LNCAP (cell line): ENCODE measurements around the gene BBIP1.

Experiments used
- TF ChIP-seq, protein P1 (sequence below): fragments of 450-650 bp; IDR thresholded peaks from 2 replicates; pipeline ENCODE4 v1.5.1; 2017; ENCODE audit warnings: mild to moderate bottlenecking

BBIP1 gene

DNA sequence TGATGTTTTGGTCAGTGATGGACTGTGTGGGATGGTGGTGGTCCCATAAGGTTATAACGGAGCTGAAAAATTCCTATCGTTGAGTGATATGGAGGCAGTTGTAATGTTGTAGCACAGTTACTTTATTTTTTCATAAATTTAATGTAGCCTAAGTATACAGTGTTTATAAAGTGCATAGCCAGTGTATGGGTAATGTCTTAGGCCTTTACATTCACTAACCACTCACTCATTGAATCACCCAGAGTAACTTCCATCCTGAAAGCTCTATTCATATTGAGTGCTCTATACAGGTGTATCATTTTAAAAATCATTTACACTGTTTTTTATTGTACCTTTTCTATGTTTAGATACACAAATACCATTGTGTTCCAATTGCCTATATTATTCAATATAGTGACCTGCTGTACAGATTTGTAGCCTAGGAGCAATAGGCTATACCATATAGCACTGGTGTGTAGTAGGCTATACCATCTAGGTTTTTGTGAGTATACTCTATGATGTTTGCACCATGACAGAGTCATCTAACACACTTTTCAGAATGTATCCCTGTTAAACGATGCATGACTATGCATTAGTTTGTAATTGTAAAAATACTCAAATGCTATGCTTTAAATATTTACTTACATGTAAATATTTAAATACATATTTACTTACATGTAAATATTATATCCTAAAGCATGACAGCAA lies 26.2 kb downstream of the BBIP1 start:
- TF ChIP-seq, protein P1, sequence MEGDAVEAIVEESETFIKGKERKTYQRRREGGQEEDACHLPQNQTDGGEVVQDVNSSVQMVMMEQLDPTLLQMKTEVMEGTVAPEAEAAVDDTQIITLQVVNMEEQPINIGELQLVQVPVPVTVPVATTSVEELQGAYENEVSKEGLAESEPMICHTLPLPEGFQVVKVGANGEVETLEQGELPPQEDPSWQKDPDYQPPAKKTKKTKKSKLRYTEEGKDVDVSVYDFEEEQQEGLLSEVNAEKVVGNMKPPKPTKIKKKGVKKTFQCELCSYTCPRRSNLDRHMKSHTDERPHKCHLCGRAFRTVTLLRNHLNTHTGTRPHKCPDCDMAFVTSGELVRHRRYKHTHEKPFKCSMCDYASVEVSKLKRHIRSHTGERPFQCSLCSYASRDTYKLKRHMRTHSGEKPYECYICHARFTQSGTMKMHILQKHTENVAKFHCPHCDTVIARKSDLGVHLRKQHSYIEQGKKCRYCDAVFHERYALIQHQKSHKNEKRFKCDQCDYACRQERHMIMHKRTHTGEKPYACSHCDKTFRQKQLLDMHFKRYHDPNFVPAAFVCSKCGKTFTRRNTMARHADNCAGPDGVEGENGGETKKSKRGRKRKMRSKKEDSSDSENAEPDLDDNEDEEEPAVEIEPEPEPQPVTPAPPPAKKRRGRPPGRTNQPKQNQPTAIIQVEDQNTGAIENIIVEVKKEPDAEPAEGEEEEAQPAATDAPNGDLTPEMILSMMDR: no peak

DNA sequence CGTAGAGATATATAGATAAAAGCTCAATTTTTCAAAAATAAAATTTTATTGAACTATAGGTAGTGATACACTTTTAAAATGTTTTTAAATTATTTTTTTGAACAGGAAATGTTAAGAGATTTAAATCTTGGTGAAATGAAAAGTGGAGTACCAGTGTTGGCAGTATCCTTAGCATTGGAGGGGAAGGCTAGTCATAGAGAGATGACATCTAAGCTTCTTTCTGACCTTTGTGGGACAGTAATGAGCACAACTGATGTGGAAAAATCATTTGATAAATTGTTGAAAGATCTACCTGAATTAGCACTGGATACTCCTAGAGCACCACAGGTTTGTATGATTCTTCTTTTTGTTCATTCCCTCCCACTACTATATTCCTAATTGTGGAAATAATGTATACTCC lies 31.4 kb downstream of the BBIP1 start:
- TF ChIP-seq, protein P1: no peak

DNA sequence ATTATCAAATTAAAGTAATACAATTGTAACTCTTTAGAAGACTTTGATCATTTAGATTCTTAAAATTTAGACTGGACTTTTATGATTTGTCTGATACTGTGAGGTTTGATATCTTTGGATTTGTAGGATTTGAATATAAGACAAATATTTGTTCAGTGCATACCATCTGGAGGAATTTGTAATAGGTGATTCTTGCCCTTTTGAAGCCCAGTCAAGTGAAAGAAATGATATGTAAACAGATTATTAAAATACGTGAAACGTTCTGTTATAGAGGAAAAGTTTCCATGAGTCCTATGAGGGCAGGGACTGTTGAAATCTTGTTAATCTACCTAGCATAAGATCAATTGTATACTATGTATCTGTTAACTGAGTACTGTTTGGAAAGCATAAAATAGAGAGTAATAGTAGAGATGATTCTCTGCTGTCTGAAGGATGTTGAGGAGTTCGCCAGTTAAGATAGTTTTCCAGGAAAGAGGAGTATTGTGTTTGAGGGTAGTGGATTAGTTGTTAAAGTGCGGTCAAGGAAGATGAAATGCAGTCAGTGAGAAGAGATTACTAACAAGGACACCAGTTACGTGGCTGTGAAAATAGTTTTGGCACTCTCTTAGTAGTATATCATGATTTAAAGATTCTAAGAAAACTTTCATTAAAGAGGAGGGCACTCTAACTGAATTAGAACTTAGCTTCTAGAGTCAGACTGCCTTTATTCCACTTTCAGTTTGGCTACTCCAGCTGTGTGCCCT lies 32.9 kb downstream of the BBIP1 start:
- TF ChIP-seq, protein P1: no peak

DNA sequence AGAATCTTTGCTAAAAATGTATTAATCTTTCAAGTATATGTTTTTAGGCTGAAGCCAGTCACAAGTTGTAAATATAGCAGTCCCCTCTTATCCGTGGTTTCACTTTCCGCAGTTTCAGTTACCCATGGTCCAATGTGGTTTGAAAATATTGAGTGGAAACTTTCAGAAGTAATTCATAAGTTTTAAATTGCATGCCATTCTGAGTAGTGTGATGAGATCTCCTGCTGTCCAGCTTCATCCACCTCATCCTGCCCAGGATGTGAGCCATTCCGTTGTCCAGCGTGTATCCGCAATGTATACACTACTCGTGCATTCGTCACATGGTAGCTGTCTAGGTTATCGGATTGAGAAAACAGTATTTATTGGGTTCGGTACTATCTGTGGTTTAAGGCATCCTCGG lies 35.1 kb downstream of the BBIP1 start:
- TF ChIP-seq, protein P1: no peak

DNA sequence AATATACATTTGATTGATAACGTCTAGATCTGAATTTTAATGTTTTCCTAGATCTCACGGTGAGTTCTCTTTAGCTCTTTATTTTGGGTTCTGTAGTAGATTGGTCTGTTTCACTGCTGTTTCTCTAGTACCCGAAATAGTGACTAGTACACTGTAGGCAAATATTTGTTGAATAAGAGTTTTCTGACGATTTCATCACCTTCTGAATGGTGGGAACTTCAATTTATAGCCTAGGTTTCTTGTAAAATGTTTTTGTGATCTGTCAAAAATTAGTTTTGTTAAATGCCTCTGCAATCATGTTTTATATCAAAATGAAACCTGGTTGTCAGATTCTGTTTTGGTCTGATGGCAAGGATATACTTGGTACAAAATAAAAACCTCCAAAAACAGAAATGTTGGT lies 37.1 kb downstream of the BBIP1 start:
- TF ChIP-seq, protein P1: no peak

DNA sequence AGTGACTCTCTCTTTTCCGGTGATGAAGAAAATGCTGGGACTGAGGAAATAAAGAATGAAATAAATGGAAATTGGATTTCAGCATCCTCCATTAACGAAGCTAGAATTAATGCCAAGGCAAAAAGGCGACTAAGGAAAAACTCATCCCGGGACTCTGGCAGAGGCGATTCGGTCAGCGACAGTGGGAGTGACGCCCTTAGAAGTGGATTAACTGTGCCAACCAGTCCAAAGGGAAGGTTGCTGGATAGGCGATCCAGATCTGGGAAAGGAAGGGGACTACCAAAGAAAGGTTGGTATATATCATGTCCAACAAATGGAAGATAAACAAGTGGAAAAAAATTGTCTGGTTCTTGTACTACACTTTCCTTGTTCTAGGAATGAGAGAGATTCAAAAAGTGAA lies 37.7 kb downstream of the BBIP1 start:
- TF ChIP-seq, protein P1: no peak

DNA sequence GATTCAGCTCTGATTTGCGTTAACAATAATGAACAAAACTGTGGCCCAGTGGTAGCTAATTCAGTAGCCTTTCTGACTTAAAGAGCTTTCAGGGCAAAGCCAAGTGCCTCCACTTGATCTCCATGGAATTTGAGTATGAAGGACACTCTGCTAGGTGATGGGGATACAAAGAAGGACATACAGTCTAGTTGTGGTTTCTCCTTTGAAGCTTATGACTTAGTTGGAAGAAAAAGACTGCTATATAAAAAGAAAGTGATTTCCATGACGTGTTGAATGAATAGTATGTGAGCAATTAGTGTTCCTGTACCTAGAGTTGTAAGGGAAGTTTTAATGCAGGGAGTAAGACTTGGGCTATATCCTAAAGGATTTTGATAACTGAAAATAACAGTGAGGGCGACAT lies 39.0 kb downstream of the BBIP1 start:
- TF ChIP-seq, protein P1: no peak
